OCI-LY7 (cell line): ENCODE data around the gene RCOR1. TPM values are rescaled to one million over a fixed set of nuclear protein-coding genes. Genes with fewer than 3 reads are reported as not detected.

Experiments
- BruUV-seq: library from RNA; stranded (reverse); fragments of 400-500 nt; replicated peaks from 2 replicates; lab custom pipeline; 2021; lab: Mats Ljungman, UMichigan
- CTCF ChIA-PET: fragments of 300-600 bp; sonication (Branson Sonifier 250); formaldehyde crosslinking; loops from one replicate; lab custom pipeline; 2022; ENCODE audit warnings: antibody characterized with exemption; ENCODE audit not compliant: unreplicated experiment; lab: Charles Lee
- POLR2A ChIA-PET: fragments of 300-600 bp; sonication (Branson Sonifier 250); formaldehyde crosslinking; loops from one replicate; lab custom pipeline; 2022; ENCODE audit warnings: antibody characterized with exemption; lab: Charles Lee
- DNase-seq: peaks from one replicate; pipeline ENCODE4 v3.0.0-alpha.2; 2015; ENCODE audit warnings: low spot score
- H2AFZ ChIP-seq: fragments of 200-600 bp; sonication (generic), shearing (Covaris generic); 2 replicates; pipeline ENCODE4 v1.6.1; 2014; ENCODE audit warnings: mild to moderate bottlenecking, antibody characterized with exemption, low read length, moderate library complexity
- H3K27ac ChIP-seq: fragments of 200-600 bp; sonication (generic); 2 replicates; pipeline ENCODE4 v1.5.1; 2014; ENCODE audit warnings: mixed run types, low read depth, mild to moderate bottlenecking, moderate library complexity, low read length, inconsistent platforms; ENCODE audit not compliant: poor library complexity, severe bottlenecking
- H3K36me3 ChIP-seq: fragments of 200-600 bp; sonication (generic); 2 replicates; pipeline ENCODE4 v1.6.1; 2014; ENCODE audit warnings: mild to moderate bottlenecking, antibody characterized with exemption, low read length, moderate library complexity, mixed read lengths; ENCODE audit not compliant: insufficient read depth
- H3K4me1 ChIP-seq: fragments of 200-600 bp; sonication (generic); 2 replicates; pipeline ENCODE4 v1.5.1; 2014; ENCODE audit warnings: mild to moderate bottlenecking, low read length; ENCODE audit not compliant: insufficient read depth, poor library complexity, severe bottlenecking
- H3K4me2 ChIP-seq: fragments of 200-600 bp; sonication (generic); 2 replicates; pipeline ENCODE4 v1.6.1; 2014; ENCODE audit warnings: mild to moderate bottlenecking, low read length
- H3K4me3 ChIP-seq: fragments of 200-600 bp; sonication (generic); 2 replicates; pipeline ENCODE4 v1.5.1; 2014; ENCODE audit warnings: mild to moderate bottlenecking, low read depth, low read length; ENCODE audit not compliant: poor library complexity, severe bottlenecking
- H3K79me2 ChIP-seq: fragments of 200-600 bp; sonication (generic); 2 replicates; pipeline ENCODE4 v1.6.1; 2016; ENCODE audit warnings: low read depth, mild to moderate bottlenecking, low read length, moderate library complexity, mixed read lengths; ENCODE audit not compliant: insufficient read depth
- H3K9me2 ChIP-seq: fragments of 200-600 bp; sonication (generic); 2 replicates; pipeline ENCODE4 v1.6.1; 2016; ENCODE audit warnings: mild to moderate bottlenecking, low read length, mixed read lengths; ENCODE audit not compliant: insufficient read depth
- H3K9me3 ChIP-seq: fragments of 200-600 bp; sonication (generic); 2 replicates; pipeline ENCODE4 v1.6.1; 2014; ENCODE audit warnings: mild to moderate bottlenecking, mixed run types, low read length, mixed read lengths
- H4K20me1 ChIP-seq: fragments of 200-600 bp; sonication (generic); 2 replicates; pipeline ENCODE4 v1.6.1; 2014; ENCODE audit warnings: mild to moderate bottlenecking, antibody characterized with exemption, low read length, moderate library complexity, mixed read lengths; ENCODE audit not compliant: insufficient read depth
- EZH2phosphoT487 ChIP-seq: fragments of 200-600 bp; sonication (generic); IDR thresholded peaks from 2 replicates; pipeline ENCODE4 v1.6.1; 2018; ENCODE audit warnings: low read depth, borderline replicate concordance, mild to moderate bottlenecking, mixed run types, antibody characterized with exemption, low read length, moderate library complexity, mixed read lengths
- intact Hi-C: fragments of 100-400 bp; cut with micrococcal nuclease; formaldehyde crosslinking; loops from one replicate; pipeline ENCODE4 v1.10.0; 2022; ENCODE audit not compliant: unreplicated experiment
- total RNA-seq, 2 experiments: library from RNA; depleted of rRNA in 1 of 2; stranded (reverse); fragments of >200 nt in 1 of 2; shearing (Covaris generic) in 1 of 2; gene quantifications; 2 replicates each; pipeline ENCODE4 v1.2.3, GENCODE V29; 2014 to 2022
- TF ChIP-seq, protein P1 (sequence below): fragments of 200-600 bp; sonication (generic); conservative IDR thresholded peaks from 2 replicates; pipeline ENCODE4 v1.5.1; 2014; ENCODE audit warnings: mild to moderate bottlenecking, antibody characterized with exemption, low read length, moderate library complexity, mixed read lengths

The RCOR1 gene
- total RNA-seq, 2 experiments from 2014 or later = 12.1 to 30.2 TPM

DNA sequence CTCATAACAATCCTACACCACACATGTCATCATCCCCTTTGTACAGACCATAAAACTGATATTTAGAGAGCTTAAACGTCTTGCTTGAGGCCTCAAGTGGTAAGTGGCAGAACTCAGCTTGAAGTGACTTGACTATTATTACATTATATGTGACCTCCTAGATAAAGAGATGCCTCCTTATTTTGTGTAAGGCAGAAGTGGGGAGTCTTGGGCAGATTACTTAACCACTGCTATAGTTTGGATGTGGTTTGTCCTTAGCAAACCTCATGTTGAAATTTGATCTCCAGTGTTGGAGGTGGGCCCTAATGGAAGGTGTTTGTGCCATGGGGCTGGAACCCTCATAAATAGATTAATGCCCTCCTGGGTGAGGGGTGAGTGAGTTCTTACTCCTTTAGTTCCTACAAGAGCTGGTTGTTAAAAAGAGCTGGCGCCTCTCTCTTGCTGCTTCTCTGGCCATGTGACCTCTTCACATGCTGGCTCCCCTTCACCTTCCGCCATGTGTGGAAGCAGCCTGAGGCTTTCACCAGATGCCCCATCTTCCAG lies 37.4 kb downstream of the RCOR1 start:
- Histone ChIP-seq H3K79me2 (peaks cover 22% of the 10 kb centered on the region; the same call in 1 of the 2 replicates), H4K20me1 (0 out of 2 replicates have a peak, but pooled peaks cover 7% of the 10 kb centered on the region), H3K9me2 (no peaks in the 10 kb centered on the region), H3K4me3 (no peak overlapping the region), H3K4me1 (peaks cover 8% of the 10 kb centered on the region), H3K4me2 (no peak overlapping the region), H3K36me3 (peaks cover 13% of the 10 kb centered on the region), H2AFZ (no peak overlapping the region), H3K27ac (no peak overlapping the region), H3K9me3 (no peaks in the 10 kb centered on the region)
- no peak for DNase-seq
- POLR2A ChIA-PET = interaction anchor here (1.0 to 1.1 kb wide), 2 partner anchors 15 to 16 kb away, joined by 3 to 5 read pairs; no protein-coding TSS in a partner anchor
- BruUV-seq = no TSS peak
- TF ChIP-seq EZH2phosphoT487 = no peak
- TF ChIP-seq, protein P1, sequence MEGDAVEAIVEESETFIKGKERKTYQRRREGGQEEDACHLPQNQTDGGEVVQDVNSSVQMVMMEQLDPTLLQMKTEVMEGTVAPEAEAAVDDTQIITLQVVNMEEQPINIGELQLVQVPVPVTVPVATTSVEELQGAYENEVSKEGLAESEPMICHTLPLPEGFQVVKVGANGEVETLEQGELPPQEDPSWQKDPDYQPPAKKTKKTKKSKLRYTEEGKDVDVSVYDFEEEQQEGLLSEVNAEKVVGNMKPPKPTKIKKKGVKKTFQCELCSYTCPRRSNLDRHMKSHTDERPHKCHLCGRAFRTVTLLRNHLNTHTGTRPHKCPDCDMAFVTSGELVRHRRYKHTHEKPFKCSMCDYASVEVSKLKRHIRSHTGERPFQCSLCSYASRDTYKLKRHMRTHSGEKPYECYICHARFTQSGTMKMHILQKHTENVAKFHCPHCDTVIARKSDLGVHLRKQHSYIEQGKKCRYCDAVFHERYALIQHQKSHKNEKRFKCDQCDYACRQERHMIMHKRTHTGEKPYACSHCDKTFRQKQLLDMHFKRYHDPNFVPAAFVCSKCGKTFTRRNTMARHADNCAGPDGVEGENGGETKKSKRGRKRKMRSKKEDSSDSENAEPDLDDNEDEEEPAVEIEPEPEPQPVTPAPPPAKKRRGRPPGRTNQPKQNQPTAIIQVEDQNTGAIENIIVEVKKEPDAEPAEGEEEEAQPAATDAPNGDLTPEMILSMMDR = no peak
- CTCF ChIA-PET = interaction anchor here (0.5 kb wide), 1 partner anchor 313 kb away, joined by 4 read pairs; no protein-coding TSS in a partner anchor
- intact Hi-C loops = no loop called here

DNA sequence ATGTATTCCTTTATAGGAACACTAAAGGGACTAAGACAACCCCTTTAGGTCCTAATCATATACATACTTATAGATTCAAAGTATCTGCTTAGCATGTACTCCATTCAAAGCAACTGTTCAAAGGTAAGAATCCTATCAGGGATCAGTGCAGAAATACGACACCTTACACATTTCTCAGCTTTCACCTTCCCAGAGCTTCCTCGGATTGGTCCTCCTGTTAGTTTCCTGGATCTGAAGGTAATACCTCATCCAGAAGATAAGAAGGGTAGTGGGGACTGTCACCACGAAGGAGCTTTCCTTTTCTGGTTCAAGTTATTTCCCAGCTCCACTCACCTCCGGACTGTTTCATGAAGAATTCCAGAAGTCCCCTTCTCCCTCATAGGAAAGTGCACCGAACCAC lies 38.0 kb downstream of the RCOR1 start:
- Histone ChIP-seq H3K4me2 (no peak overlapping the region), H3K79me2 (peaks cover 23% of the 10 kb centered on the region; the same call in 1 of the 2 replicates), H2AFZ (no peak overlapping the region), H3K4me1 (peaks cover 8% of the 10 kb centered on the region), H3K36me3 (peaks cover 13% of the 10 kb centered on the region), H3K9me3 (no peaks in the 10 kb centered on the region), H3K9me2 (no peaks in the 10 kb centered on the region), H4K20me1 (0 out of 2 replicates have a peak, but pooled peaks cover 7% of the 10 kb centered on the region), H3K27ac (no peak overlapping the region), H3K4me3 (no peak overlapping the region)
- no TSS peak for BruUV-seq
- ChIA-PET CTCF (no interaction called here), POLR2A (no interaction called here)
- no peak for TF ChIP-seq EZH2phosphoT487
- TF ChIP-seq, protein P1 = no peak
- DNase-seq = no peak
- intact Hi-C loops = no loop called here

DNA sequence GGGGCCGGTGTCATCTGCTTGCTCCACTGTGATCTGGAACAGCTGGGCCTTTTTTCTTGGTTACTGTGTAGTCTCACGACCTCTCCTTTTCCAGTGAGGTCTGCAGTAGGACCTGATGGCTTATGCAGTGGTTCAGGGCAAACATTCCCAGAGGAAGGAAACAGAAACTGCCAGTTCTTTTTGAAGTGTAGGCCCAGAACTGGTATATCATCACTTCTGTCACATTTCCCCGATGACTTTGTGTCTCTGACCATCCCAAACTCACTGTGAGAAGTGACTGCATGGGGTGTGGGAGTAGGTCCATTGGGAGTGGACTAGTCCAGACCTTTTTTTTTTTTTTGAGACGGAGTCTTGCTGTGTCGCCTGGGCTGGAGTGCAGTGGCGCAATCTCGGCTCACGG lies 38.4 kb downstream of the RCOR1 start:
- Histone ChIP-seq H3K36me3 (peaks cover 11% of the 10 kb centered on the region), H3K4me2 (no peak overlapping the region), H3K9me2 (no peaks in the 10 kb centered on the region), H4K20me1 (0 out of 2 replicates have a peak, but pooled peaks cover 4% of the 10 kb centered on the region), H3K79me2 (peaks cover 23% of the 10 kb centered on the region; the same call in 1 of the 2 replicates), H2AFZ (no peak overlapping the region), H3K4me3 (no peak overlapping the region), H3K27ac (no peak overlapping the region), H3K9me3 (no peaks in the 10 kb centered on the region), H3K4me1 (peaks cover 8% of the 10 kb centered on the region)
- TF ChIP-seq, protein P1 = no peak
- DNase-seq = no peak
- intact Hi-C loops = no loop called here
- POLR2A ChIA-PET = interaction anchor here (0.6 kb wide), 1 partner anchor 769 kb away, joined by 3 read pairs; no protein-coding TSS in a partner anchor
- BruUV-seq = no TSS peak
- CTCF ChIA-PET = no interaction called here
